ENCODE data around the gene HLA-DOA.

Gene HLA-DOA

DNA sequence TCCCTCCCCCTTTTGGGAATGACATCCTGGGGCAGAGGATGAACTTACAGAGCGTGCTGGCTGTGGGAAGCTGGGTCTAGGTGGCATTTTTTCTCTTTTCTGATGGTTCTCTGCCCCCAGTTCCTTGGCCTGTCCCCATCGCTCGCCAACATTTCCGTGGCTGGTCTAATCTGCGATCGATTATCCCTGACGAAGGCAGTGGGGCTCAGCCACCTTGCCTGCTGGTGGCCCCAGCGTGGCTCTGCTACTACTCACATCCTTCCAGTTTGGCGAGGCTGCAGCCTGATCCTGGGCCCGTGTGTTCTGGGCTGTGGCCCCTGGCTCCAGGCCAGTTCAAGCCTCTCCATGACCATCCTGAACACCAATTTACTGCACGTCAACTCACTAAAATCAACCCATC, 6.4 kb upstream of the HLA-DOA start:
- DNase-seq: no peak

DNA sequence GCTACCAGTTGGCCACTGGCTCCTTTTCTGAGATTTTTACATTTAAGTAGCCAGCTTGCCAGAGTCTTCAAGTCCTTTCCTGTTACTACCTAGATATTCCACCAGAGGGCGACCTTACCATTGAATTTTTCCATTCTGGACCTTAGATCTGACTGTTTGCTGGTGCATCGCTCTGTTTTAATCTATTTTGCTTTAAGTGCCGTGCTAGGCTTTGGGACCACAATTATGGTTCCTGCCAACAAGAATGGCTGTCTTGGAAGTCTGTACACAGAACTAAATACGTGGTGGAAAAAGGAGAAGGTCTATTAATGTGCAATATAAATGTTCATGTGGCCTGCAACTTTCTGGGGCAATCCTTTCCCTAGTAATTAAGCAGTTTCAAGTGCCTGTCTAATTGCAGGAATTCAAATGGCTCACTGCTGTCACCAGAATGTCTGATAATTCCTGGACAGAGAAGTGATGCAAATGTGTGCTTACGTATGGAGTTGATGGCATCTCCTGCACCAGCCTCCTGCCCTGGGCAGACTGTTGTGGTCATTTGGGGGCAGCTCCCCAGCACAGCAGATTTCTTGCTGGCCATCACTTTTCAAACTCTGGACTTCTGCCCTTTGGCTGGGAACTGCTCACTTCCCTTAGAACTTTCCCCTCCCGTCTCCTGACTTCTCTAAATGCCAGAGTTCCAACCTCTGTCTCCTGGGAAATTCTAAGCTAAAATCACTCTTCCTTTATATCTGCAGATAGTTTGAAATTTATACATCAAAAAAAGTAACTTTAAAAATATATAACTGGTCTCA, 5.6 kb upstream of the HLA-DOA start:
- DNase-seq: no peak

DNA sequence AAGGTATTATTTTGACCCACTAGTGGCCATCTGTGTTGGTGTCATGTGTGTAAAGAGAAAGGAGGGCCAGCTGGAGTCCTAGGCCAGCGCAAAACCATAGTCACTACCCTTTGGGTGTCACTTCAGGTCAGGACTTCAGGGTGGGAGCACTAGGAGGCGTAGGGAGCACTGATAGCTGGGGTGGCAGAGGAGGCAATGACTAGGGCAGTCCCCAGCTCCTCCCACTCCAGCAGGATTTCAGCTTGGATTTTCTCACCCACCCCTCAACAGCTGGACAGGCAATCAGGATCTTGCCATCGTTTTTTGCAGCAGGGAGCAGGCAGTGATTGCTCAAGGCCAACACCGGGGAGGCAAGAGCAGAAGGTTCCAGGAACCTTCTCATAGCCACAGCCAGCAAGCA, 4.2 kb upstream of the HLA-DOA start:
- no peak for DNase-seq

DNA sequence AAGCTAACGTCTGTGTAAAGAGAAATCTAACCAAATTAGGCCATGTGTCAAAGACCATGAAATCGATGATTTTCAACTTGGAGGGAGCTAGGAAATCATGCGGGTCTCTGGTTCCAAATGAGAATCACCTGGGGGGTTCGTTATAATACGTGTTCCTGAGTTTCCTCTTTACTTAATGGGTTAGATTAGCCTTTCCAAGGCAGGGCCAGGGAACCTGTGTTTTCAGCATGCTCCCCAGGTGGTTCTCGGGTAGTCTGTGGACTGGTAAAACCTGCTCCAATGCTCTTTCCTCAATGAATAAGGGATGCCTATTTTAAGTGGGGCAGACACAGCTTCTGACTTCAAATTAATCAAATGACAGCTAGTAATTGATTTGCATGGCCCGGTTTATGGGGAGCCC, 965 bp upstream of the HLA-DOA start:
- DNase-seq: no peak

DNA sequence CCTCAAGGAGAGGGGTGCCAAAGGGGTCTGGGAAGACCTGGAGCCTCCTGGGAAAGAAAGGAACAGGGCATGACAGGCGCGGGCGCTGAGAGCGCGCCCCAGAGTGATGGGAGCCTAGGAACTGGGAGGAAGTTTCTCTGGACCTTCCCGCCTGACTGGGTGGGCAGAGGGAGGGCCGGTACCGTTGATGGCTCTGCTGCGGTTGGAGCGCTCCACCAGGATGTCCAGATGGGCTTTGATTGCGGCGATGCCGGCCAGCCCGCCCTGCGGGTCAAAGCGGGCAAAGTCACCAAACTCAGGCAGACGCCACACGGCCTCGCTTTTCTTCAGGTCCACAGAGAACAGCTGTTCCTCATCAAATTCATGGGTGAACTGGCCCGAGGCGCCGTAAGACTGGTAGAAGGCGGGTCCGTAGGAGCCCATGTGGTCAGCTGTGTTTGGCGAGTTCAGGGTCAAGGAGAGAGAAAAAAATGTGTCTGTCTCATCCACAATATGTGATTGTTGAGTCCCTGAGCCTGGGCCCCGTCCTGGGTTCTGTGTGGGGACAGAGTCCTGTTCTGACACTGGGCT, 1.5 kb downstream of the HLA-DOA start:
- DNase-seq: no peak

DNA sequence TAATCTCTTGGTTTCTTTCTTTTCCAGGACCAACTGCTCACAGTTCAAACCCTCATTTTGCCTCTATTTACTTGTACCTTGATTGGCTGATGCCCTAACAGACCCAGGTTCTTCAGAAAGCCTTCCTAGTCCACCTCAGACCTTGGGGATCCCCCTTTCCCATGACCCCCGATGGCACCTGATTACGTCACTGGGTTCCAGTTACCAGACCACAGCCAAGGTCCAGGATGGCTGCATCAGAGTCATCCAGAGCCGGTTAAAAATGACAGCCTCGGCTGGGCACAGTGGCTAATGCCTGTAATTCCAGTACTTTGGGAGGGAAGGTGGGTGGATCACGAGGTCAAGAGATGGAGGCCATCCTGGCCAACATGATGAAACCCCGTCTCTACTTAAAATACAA, 4.5 kb downstream of the HLA-DOA start:
- no peak for DNase-seq

DNA sequence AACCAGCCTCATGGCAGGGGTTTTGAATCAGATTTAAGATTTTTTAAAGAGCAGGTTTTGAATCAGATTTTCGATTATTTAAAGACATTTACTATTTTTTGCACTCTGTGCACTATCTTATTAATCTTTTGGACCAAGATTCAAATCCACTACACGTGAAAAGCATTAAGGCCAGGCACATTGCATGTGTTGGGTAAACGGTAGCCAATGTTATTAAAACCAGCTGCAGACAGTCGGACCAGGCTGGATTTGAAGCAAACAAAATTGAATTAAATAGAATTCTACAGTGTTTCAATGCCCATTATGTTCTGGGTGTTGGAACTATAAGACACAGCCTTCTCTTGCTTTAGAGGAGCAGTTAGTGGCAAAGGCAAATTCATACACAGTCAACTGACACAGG, 7.7 kb downstream of the HLA-DOA start:
- DNase-seq: no peak

DNA sequence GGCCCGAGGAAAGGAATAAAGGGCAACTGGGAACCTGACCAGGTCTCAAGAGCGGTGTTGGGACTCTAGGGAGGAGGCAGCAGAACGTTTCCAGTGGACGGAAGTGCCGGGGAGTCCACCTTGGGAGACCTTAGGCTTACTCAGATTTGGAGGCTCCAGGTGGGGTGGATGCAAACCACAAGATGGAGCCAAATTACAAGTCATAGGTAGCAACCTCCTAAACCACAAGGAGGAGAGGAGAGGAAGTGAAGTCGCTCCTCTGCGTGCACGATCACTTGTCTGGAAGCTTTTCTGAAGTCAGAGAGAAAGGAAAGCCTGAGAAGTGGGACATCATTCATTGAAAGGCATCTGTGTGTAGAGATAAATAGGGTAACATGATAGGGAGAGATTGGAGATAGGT, 9.3 kb downstream of the HLA-DOA start:
- DNase-seq: no peak

DNA sequence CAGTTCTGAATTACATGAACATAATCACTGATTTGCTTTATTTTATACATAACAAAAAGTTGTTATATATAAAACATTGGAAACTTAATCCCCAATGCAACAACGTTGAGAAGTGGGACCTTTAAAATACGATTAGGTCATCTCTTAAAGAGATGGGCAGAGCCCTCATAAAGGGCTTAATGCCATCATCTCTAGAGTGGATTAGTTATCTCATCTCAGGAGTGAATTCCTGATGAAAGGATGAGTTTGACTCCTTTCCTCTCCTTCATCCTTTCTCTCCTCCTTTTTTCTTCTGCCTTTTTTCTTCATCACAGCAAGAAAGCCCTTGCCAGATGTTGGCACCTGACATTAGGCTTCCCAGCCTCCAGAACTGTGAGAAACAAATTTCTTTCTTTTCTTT, 13.9 kb downstream of the HLA-DOA start:
- DNase-seq: no peak

DNA sequence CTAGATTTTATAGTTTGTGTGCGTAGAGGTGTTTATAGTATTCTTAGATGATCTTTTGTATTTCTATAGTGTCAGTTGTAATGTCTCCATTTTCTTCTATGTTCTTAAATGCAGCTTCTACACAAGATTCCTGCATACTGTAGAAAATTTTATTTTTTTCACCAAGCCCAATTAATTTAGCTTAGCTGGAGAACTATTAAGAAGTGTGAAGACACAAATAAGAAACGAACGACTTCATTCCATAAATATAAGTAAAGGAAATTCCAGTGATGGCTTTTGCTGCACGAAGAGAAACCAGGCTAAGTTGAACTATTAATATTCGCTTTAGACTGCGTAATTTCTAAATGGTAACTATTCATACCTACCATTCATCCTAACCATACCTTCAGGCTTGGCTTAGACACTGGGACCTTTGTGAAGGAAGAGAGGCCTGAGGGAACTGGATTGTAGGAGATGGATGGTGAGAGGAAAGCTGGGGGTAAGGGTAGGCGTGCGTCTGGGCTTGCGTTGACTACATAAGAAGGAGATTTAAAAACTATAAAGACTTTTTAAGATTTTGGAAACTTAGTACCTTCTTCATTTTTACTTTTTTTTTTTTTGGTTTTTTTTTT, 15.9 kb downstream of the HLA-DOA start:
- DNase-seq: no peak

DNA sequence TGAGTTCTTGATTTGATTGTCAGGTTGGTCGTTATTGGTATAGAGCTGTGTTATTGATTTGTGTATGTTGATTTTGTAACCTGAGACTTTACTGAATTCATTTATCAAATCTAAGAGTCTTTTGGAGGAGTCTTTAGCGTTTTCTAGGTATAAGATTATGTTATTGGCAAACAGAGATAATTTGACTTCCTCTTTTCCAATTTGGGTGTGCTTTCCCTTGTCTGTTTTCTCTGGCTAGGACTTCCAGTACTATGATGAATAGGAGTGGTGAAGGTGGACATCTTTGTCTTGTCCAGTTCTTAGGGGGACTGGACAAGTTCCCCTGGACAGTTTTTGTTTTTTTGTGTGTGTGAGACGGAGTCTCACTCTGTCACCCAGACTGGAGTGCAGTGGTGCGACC, 17.4 kb downstream of the HLA-DOA start:
- DNase-seq: no peak

DNA sequence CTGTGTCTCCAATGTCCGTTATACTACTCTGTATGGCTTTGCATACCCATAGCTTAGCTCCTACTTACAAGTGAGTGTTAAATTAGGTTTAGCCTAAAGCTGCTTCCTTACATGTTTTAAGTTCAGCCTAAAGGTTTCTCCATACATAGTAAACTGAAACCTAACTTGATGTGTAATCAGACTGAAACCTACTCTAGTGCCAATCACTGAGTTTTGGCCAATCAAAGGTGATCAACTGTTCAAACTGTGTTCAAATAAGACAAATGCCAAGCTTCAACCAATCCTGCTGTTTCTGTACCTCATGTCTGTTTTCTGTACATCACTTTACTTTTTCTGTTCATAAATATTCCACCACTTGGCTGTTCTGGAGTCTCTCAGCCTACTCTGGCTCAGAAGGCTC, 20.0 kb downstream of the HLA-DOA start:
- DNase-seq: no peak

DNA sequence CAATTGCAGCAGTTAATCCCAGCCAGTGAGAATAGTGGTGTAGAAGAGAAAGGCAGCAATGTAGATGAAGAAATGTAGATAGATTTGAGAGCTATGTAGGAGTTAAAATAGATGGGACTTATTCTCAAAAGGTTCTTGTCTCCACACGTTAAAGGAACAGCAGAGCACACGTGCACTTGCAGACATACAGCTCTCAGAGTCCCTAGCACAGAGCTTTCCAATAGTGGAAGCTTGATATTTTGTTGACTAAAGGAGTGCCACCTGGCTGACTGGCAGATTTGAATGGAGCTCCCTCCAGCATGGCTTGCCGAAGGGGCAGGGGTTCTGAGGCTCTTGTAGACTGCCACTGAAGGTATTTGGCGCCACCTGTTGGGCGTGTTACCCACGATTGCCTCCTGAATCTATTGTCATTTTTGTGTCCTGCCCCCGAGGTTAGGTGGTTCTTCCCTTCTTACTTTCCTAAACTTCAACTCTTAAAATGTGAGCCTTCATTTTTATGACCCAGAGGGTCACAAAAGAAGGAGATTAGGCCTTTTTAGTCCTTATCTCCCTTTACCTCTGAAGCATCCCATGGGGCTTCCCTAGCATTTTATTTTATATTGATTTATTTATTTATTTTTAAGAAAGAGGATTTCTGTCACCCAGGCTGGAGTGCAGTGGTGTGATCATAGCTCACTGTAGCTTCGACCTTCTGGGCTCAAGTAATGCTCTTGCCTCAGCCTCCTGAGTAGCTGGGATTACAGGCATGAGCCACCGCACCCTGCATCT, 24.6 kb downstream of the HLA-DOA start:
- DNase-seq: peak; percentile 72

DNA sequence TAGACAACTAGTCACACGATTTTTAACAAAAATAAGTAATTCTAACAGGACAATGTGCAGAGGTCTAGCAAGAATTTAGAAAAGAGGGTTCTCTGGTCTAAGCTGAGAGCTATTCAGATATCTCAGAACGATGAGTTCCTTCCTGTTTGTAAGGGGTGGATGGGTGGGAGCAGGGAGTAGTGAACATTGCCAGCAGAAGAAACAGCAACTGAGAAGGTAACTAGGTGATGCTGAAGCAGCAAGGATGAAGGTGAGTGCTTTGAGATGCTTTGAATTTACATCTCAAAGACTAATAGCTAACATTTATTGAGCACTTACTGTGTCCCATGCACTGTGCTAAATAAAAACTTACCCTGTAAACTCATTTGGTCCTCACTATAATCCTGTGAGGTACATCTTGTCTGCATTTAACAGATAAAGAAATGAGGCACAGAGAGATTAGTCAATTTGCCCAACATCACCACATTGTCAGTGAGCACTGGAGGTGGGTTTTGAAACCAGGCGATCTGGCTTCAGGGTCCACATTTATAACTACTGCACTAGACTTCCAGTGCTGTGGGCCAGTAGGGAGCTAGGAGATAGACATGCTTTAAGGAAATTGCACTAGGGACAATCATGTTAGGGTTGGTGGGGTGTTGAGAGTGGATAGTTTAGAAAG, 25.3 kb downstream of the HLA-DOA start:
- DNase-seq: no peak

DNA sequence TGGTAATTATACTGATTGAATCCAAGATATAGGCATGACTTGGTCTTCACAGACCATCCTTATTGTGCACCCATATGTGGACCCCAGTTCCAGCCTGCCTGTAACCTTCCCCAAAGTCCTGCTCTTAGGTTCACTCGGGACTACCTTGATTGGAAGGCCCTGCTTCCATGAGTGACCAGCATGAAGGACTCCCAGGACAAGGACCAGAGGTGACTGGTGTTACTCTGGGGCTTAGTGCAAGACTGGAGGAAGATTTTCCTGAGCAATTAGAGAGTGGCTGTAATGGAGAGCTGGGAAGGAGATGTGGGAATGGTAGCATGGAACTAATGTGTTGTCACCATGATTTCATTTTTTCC, 25.9 kb downstream of the HLA-DOA start:
- no peak for DNase-seq

DNA sequence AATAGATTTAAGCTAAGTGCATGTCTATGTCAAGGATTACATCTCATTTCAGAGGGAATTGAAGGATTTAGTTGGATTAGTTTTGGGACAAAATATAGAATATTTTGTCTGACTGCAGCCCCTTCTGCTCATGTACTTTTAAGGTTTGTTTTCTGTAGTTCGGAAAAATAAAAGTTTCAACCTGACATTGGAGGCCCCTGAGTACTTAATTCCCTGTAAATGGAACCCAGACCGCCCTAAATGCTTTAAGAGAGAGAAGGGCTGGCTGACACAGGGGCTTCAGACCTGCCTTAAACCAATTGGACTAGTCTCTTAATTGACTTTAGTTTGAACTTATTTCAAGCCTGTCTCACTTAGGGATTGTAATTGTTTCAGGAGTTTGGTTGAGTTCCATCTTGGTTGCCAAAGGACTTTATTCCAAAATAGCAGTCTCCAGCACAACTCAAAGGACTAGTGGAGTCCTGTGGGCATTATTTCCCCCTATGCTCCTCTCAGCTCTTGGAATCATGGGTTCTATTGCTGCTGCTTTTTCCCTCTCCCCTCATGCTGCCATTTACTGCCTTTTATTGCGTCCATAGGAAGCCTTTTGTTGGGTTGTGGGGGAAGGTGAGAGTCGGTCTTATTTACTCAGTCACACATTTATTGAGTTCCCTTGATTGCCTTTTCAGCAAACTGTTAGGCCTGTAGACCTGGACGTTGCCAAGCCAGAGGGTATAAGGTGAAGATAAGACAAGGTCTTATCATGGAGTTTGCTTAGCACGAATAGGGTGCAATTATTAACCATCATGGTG, 26.5 kb downstream of the HLA-DOA start:
- DNase-seq: no peak

DNA sequence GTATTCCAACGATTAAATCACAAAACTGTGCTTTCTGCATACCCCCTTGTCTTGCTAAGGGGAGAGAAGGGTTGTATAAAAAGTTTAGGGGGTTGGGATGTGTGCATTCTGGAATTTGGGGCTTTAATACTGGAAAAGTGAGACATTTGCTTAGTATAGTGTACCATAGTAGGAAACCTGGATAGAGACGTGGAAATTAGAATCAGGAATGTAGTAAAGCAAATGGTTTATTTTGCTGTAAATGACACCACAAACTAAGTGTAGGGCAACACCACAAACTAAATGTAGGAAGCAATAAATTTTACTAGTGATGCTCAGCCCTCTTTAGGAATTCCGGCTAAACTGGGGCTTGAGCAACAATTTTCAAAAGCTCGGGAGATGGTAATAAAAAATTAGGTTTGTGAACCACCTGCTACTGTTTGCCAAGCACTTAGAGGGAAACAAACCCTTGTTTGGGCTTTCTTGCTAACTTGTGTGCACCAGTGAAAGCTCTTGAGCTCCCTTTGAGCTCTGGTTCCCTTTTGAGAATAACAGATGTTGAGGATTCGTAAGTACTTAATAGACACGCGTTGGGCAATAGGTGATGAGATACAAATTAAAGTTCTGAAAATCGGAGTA, 27.2 kb downstream of the HLA-DOA start:
- no peak for DNase-seq

DNA sequence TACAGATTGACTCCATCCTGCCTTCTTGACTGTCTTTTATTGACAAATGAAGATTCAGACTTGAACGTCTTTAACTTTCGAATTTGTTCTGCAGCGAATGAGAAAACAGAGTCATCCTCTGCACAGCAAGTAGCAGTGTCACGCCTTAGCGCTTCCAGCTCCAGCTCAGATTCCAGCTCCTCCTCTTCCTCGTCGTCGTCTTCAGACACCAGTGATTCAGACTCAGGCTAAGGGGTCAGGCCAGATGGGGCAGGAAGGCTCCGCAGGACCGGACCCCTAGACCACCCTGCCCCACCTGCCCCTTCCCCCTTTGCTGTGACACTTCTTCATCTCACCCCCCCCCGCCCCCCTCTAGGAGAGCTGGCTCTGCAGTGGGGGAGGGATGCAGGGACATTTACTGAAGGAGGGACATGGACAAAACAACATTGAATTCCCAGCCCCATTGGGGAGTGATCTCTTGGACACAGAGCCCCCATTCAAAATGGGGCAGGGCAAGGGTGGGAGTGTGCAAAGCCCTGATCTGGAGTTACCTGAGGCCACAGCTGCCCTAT, 28.8 kb downstream of the HLA-DOA start:
- no peak for DNase-seq

DNA sequence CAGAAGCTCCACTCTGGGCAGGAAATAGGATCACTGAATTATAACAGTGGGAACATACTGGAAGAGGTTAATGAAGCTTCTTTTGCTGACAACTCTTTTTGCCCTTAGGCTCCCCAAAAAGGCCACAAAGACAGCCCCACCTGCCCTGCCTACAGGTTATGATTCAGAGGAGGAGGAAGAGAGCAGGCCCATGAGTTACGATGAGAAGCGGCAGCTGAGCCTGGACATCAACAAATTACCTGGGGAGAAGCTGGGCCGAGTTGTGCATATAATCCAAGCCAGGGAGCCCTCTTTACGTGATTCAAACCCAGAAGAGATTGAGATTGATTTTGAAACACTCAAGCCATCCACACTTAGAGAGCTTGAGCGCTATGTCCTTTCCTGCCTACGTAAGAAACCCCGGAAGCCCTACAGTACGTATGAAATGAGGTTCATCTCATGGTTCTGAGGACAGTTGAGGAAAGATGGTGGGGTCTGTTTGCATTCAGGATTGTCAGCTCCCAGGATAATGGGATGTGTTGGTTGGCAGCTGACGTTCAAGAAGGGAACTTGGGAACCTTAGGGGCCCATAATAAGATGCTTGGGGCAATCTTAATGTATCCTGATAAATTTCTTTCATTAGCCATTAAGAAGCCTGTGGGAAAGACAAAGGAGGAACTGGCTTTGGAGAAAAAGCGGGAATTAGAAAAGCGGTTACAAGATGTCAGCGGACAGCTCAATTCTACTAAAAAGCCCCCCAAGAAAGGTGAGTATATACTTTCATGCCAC, 29.5 kb downstream of the HLA-DOA start:
- no peak for DNase-seq

DNA sequence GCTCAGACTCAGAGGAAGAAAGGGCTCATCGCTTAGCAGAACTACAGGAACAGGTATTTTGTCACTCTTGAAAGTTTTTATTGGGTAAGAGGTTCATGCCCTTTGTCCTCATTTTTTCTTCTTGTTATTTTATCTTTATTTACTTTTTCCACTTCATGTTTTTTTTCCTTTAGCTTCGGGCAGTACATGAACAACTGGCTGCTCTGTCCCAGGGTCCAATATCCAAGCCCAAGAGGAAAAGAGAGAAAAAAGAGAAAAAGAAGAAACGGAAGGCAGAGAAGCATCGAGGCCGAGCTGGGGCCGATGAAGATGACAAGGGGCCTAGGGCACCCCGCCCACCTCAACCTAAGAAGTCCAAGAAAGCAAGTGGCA, 31.5 kb downstream of the HLA-DOA start:
- no peak for DNase-seq

Measured in NK-92 treated with Interleukin-12 subunit alpha and Interleukin-12 subunit beta, amount 100 ng/mL, for 24 hours (cell line).